ENCODE data around the gene HS3ST3A1. TPM values are rescaled to one million over a fixed set of nuclear protein-coding genes. Genes with fewer than 3 reads are reported as not detected.

Gene HS3ST3A1
- total RNA-seq, 4 donors from 2014 or later, result 1.5 to 20.6 TPM; not detected in 2

GRCh38 chr17:13520899-13521572, 80.7 kb downstream of the HS3ST3A1 start:
- H3K27me3 ChIP-seq, result no peaks in the 10 kb centered on the region
- no peaks in the 10 kb centered on the region for H3K36me3 ChIP-seq
- no peaks in the 10 kb centered on the region for H3K4me1 ChIP-seq
- H3K9me3 ChIP-seq, result no peaks in the 10 kb centered on the region
- no peak overlapping the region for H3K4me3 ChIP-seq
- no peak for TF ChIP-seq CTCF (IDR thresholded peaks at IDR 0.05)
- no peak for TF ChIP-seq POLR2A (IDR thresholded peaks at IDR 0.05)
- no peak for DNase-seq
- no peak overlapping the region for H3K27ac ChIP-seq

GRCh38 chr17:13518261-13519000, 83.3 kb downstream of the HS3ST3A1 start:
- DNase-seq, result no peak
- TF ChIP-seq POLR2A (IDR thresholded peaks at IDR 0.05), result no peak
- no peak for TF ChIP-seq CTCF (IDR thresholded peaks at IDR 0.05)
- Histone ChIP-seq H3K4me3 (no peak overlapping the region), H3K27ac (no peak overlapping the region), H3K36me3 (no peaks in the 10 kb centered on the region), H3K9me3 (no peaks in the 10 kb centered on the region), H3K27me3 (no peaks in the 10 kb centered on the region), H3K4me1 (no peaks in the 10 kb centered on the region)

- Histone ChIP-seq H3K4me1 (no peaks in the 10 kb centered on the region), H3K27me3 (no peaks in the 10 kb centered on the region), H3K36me3 (no peaks in the 10 kb centered on the region), H3K27ac (no peak overlapping the region), H3K9me3 (no peaks in the 10 kb centered on the region), H3K4me3 (no peak overlapping the region)
- TF ChIP-seq POLR2A (IDR thresholded peaks at IDR 0.05) (no peak), CTCF (IDR thresholded peaks at IDR 0.05) (no peak)
- no peak for DNase-seq
Observed at GRCh38 chr17:13513039-13513405, 88.7 kb downstream of the HS3ST3A1 start.

- Histone ChIP-seq H3K4me1 (no peaks in the 10 kb centered on the region), H3K36me3 (no peaks in the 10 kb centered on the region), H3K27ac (no peak overlapping the region), H3K4me3 (no peak overlapping the region), H3K27me3 (no peaks in the 10 kb centered on the region), H3K9me3 (no peaks in the 10 kb centered on the region)
- DNase-seq, result no peak
- TF ChIP-seq CTCF (IDR thresholded peaks at IDR 0.05) (no peak), POLR2A (IDR thresholded peaks at IDR 0.05) (no peak)
Observed at GRCh38 chr17:13510062-13510461, 91.7 kb downstream of the HS3ST3A1 start.

- H3K27ac ChIP-seq, result no peak overlapping the region
- TF ChIP-seq POLR2A (IDR thresholded peaks at IDR 0.05), result no peak
- TF ChIP-seq CTCF (IDR thresholded peaks at IDR 0.05), result no peak
- H3K9me3 ChIP-seq, result no peaks in the 10 kb centered on the region
- H3K4me1 ChIP-seq, result no peaks in the 10 kb centered on the region
- H3K36me3 ChIP-seq, result no peaks in the 10 kb centered on the region
- no peak overlapping the region for H3K4me3 ChIP-seq
- no peaks in the 10 kb centered on the region for H3K27me3 ChIP-seq
- no peak for DNase-seq
Observed at GRCh38 chr17:13509527-13509926, 92.2 kb downstream of the HS3ST3A1 start.
